Activated naive CD4-positive, alpha-beta T cell treated with Interleukin-2 at 50 U/mL for 16 hours (primary cell): ENCODE results near the gene COBLL1.

Experiments used
- DNase-seq: peaks from one replicate; pipeline ENCODE4 v3.0.0-alpha.2; 2020

COBLL1 gene

DNA sequence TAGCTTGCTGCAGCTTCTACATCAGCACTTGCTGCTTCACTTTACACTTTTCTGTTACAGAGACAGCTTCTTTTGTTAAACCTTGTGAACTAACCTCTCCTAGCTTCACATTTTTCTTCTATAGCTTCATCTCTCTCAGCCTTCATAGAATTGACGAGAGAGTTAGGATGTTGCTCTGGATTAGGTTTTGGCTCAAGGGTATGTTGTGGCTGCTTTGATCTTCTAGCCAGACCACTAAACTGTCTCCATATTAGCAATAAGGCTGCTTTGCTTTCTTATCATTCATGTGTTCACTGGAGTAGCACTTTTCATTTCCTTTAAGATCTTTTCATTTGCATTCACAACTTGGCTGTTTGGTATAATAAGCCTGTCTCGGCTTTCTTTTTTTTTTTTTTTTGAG lies 174.1 kb downstream of the COBLL1 start:
- DNase-seq, result no peak

- no peak for DNase-seq
These were observed 177.6 kb downstream of the COBLL1 start for GRCh38 chr2:164664070-164664469.

- DNase-seq, result no peak
These were observed 178.6 kb downstream of the COBLL1 start for GRCh38 chr2:164662868-164663631.

DNA sequence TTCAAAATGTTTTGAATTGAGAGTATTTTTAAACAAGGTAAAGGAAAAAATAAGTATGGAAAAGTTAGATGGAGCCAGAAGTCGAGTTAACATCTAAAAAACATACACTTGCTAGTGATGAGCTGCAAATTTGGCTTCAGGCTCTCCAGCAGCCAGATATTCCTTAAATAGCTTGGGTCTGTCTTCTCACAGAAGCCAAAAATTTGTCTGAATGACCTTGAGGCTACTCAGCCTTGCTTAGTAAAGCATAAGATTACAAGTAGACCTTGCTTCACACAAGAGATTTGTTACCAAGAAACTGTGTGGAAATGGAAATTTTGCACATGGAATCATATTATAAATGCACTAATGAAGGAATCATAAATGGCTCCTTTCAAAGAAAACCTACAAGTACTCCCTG lies 179.6 kb downstream of the COBLL1 start:
- DNase-seq, result no peak

DNA sequence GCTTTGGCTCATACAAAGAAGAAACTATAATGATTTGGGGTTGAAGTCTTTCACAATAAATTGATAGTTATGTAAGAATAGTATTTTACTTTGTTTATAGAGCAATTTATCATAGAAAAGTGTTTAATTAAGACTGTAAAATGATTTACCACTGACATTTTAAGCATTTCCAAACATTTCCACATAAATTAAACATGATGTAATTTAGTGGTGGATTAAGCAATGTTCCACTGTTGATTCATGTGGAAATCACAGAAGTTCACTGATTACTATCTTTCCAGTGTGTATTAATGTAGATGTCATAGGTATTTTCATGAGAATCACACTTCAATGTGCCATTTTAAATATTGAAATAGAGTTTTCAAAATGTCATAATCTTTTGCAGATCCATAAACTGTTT lies 180.3 kb downstream of the COBLL1 start:
- no peak for DNase-seq

GRCh38 chr2:164657129-164657528 lies 184.5 kb downstream of the COBLL1 start:
- DNase-seq, result no peak

DNA sequence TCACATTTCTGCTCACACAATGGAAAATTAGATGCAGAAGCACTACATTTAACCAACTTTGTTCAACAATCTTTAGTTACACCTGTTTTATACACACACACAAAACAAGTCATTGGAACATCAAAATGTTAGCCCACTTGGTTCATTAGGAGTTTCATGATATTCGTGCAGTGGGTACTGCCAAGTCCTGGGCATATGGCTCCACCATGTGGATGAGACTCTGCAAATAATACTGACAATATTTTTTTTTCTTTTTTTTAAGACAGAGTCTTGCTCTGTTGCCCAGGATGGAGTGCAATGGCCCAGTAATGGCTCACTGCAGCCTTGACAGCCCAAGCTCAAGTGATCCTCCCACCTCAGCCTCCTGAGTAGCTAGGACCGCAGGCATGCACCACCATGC lies 185.9 kb downstream of the COBLL1 start:
- no peak for DNase-seq

- DNase-seq, result no peak
These were observed 186.3 kb downstream of the COBLL1 start for GRCh38 chr2:164655336-164655735.

- DNase-seq, result no peak
These were observed 190.3 kb downstream of the COBLL1 start for GRCh38 chr2:164651361-164651760.

DNA sequence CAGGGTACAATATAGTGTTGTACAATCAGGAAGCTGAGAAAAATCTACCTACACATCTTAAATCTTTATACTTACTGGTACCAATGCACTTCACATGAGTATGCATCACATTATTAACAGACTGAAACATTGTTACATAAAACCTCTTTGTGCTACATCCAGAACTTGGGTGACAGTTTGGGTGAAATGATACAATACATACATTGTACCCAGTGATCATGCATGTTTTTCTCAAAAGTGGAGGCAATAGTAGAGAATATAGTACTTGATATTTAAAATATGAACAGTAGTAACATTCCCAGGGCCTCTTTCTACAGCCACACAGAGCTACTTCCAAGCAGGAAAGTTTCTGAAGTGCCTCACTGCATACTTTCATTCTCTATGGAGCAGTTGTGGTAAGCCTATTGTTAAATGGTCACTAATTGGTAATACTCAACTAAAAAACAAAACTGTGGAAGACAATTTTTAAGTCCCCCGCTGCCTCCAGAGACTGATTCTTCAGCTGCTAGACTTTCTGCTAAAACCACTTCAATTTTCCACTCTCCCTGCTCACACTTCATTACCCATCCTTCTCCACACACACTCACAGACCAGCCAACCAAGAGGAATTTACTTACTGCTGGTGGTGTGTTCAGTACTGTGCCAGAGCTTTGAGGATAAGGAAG lies 197.5 kb downstream of the COBLL1 start:
- no peak for DNase-seq

DNA sequence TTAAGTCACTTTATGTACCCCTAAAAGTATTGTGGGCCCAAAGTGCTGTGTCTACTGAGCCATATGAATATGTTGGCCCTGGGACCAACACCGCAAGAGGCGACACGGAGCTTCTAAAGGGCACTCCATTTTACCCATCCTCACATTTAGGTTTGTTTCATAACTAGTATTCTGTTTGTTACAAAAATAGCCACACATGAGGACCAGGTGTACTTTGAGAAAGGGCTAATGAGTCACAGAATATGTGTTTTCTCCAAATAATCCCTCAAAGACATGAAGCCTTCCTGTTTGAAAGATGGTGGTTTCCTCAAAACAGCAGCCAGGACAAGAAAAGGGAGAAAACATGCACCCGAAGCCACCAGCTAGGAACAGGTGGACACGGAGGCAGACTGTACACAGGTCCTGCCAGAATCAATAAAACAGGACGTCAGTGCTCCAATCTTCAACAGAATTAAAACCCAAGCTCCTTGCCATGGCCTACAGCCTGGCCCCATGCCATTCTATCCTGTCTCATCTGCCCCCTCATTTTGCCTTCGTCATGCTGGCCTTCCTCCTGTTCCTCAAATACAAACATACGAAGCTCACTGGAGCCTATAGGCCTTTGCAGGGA lies 198.6 kb downstream of the COBLL1 start:
- no peak for DNase-seq

GRCh38 chr2:164642268-164642667 lies 199.4 kb downstream of the COBLL1 start:
- no peak for DNase-seq
